ENCODE measurements around the gene INCENP. TPM values are rescaled to one million over a fixed set of nuclear protein-coding genes. Genes with fewer than 3 reads are reported as not detected.
A peak's percentile ranks its signal among the peaks of the same experiment; 100 is the strongest.
"Not testable (repeated sequence)": the region's sequence is repeated elsewhere in the genome, so short reads cannot be mapped to it uniquely, and the experiment has no call there.

The INCENP gene
- total RNA-seq, 1 experiment from 2014 or later = 154 TPM

DNA sequence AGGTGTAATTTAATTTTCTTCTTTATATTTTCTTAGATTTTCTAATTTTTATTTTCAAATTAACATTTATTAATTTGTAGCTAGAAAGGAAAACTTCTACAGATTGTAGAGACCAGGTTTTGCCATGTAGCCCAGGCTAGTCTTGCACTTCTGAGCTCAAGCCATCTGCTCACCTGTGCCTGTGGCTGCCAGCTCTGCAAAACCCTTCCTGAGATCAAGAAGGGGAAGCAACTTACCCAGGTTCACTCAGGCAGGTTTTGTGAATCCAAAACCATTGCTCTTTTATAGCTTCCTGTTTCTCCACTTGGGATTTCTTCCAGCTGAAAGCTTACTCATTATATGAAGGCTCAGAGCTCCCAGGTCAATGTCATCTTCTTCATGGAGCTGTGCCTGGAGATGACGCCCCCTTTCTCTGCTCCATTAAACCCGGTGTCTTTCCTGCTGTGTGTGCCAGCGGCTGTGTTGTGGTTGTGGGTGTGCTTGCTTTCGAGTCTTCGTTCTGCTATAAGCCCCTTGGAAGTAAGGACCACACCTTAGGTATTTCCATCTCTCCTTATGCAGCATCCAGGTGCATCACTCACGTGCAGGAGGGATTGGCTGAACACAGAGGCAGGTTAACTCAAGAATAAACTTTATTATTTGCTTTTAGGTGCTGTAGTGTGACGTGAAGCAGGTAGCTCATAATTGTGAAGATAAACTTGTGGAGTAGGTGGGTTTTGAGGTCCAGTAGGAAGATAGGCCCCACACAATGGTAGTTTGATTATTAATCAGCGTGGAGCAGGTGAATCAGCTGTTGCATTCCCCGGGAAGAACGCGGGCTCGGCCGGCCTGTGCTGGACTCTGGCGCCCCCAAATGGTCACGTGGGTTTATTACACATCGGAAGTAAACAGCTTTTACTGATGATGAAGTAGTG, 42.2 kb upstream of the INCENP start:
- Histone ChIP-seq H3K4me3 (no peak overlapping the region), H3F3A (ENCODE audit: insufficient read depth, low read depth) (no peaks in the 10 kb centered on the region), H3K9me2 (ENCODE audit: insufficient read depth) (no peaks in the 10 kb centered on the region), H3K9me3 (ENCODE audit: insufficient read depth, low read depth) (no peaks in the 10 kb centered on the region; the same call in 1 of the 2 replicates), H3K4me1 (replicated peaks; ENCODE audit: insufficient read depth) (no peaks in the 10 kb centered on the region), H3K79me2 (ENCODE audit: low read depth) (no peaks in the 10 kb centered on the region), H2AFZ (no peak overlapping the region), H3K27me3 (ENCODE audit: insufficient read depth, low read depth) (no peaks in the 10 kb centered on the region), H3K4me2 (peak overlapping the region; percentile 48), H3K27ac (no peak overlapping the region), H4K20me1 (ENCODE audit: insufficient read depth) (no peaks in the 10 kb centered on the region), H3K36me3 (ENCODE audit: low read depth) (no peaks in the 10 kb centered on the region)
- no peak for TF ChIP-seq EZH2 (IDR thresholded peaks at IDR 0.05; ENCODE audit: low read depth)
- TF ChIP-seq, protein P1, sequence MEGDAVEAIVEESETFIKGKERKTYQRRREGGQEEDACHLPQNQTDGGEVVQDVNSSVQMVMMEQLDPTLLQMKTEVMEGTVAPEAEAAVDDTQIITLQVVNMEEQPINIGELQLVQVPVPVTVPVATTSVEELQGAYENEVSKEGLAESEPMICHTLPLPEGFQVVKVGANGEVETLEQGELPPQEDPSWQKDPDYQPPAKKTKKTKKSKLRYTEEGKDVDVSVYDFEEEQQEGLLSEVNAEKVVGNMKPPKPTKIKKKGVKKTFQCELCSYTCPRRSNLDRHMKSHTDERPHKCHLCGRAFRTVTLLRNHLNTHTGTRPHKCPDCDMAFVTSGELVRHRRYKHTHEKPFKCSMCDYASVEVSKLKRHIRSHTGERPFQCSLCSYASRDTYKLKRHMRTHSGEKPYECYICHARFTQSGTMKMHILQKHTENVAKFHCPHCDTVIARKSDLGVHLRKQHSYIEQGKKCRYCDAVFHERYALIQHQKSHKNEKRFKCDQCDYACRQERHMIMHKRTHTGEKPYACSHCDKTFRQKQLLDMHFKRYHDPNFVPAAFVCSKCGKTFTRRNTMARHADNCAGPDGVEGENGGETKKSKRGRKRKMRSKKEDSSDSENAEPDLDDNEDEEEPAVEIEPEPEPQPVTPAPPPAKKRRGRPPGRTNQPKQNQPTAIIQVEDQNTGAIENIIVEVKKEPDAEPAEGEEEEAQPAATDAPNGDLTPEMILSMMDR (conservative IDR thresholded peaks at IDR 0.05) = peak; percentile 98
- ChIA-PET POLR2A (ENCODE audit: unreplicated experiment) (interaction anchor here (0.6 kb wide), 1 partner anchor 27 kb away, joined by 3 read pairs; no protein-coding TSS in a partner anchor), CTCF (interaction anchor here (0.6 to 2.5 kb wide), 23 partner anchors 14 to 285 kb away, joined by 3 to 36 read pairs (median 5); no protein-coding TSS in a partner anchor)
- BruUV-seq (replicated peaks) = no TSS peak
- intact Hi-C loops (cut with micrococcal nuclease; ENCODE audit: unreplicated experiment) = loop anchor here (1.0 kb wide), 5 partner anchors 27 to 334 kb away; no protein-coding TSS in a partner anchor
- DNase-seq = peak; percentile 66 to 82

DNA sequence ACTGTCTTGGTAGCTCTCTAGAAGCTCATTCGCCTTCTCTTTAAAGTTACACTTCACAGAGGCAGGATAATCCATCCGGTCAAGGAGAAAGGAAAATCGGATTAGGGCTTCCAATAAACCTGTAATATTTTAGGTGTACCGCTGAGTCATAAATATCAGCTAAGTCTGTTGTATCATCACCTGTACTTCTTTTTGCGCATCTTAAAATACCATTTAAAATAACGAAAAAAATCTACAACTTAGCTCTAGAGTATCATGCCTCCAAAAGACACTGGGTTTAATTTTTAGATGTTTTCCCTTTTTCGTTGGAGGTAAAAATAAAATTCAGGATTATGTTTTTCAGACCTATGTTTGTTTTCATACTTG, 41.5 kb upstream of the INCENP start:
- Histone ChIP-seq H3K27ac (no peak overlapping the region), H3K4me2 (peak overlapping the region; percentile 48), H4K20me1 (ENCODE audit: insufficient read depth) (no peaks in the 10 kb centered on the region), H3K27me3 (ENCODE audit: insufficient read depth, low read depth) (no peaks in the 10 kb centered on the region), H3K9me3 (ENCODE audit: insufficient read depth, low read depth) (no peaks in the 10 kb centered on the region; the same call in 1 of the 2 replicates), H2AFZ (no peak overlapping the region), H3K9me2 (ENCODE audit: insufficient read depth) (no peaks in the 10 kb centered on the region), H3K4me1 (replicated peaks; ENCODE audit: insufficient read depth) (no peaks in the 10 kb centered on the region), H3F3A (ENCODE audit: insufficient read depth, low read depth) (no peaks in the 10 kb centered on the region), H3K4me3 (no peak overlapping the region), H3K36me3 (ENCODE audit: low read depth) (no peaks in the 10 kb centered on the region), H3K79me2 (ENCODE audit: low read depth) (no peaks in the 10 kb centered on the region)
- ChIA-PET CTCF (interaction anchor here (0.7 to 2.5 kb wide), 18 partner anchors 15 to 285 kb away, joined by 3 to 36 read pairs (median 5); no protein-coding TSS in a partner anchor), POLR2A (ENCODE audit: unreplicated experiment) (interaction anchor here (0.6 kb wide), 1 partner anchor 26 kb away, joined by 3 read pairs; no protein-coding TSS in a partner anchor)
- TF ChIP-seq, protein P1 (conservative IDR thresholded peaks at IDR 0.05) = peak; percentile 24; the same call in 1 of the 2 replicates
- TF ChIP-seq EZH2 (IDR thresholded peaks at IDR 0.05; ENCODE audit: low read depth) = no peak
- no TSS peak for BruUV-seq (replicated peaks)
- no peak for DNase-seq
- intact Hi-C loops (cut with micrococcal nuclease; ENCODE audit: unreplicated experiment) = loop anchor here (1.0 kb wide), 5 partner anchors 28 to 335 kb away; no protein-coding TSS in a partner anchor

DNA sequence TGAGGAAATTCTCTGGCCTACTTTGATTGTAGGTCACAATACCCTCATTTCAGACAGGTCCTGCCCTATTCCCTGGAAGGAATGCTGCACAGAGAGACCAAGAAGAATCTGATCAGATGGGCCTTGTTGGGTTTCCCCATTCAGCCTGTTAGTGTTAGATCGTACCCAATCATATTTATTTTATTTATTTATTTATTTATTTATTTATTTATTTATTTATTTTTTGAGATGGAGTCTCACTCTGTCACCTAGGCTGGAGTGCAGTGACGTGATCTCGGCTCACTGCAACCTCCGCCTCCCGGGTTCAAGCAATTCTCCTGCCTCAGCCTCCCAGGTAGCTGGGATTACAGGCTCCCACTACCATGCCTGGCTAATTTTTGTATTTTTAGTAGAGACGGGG, 39.0 kb upstream of the INCENP start:
- H2AFZ ChIP-seq; H3K4me3 ChIP-seq; H3K27me3 ChIP-seq (ENCODE audit: insufficient read depth, low read depth); H3K27ac ChIP-seq; H3F3A ChIP-seq (ENCODE audit: insufficient read depth, low read depth); H4K20me1 ChIP-seq (ENCODE audit: insufficient read depth); POLR2A ChIA-PET (ENCODE audit: unreplicated experiment); intact Hi-C loops (cut with micrococcal nuclease; ENCODE audit: unreplicated experiment); H3K4me2 ChIP-seq; H3K79me2 ChIP-seq (ENCODE audit: low read depth); BruUV-seq (replicated peaks); H3K36me3 ChIP-seq (ENCODE audit: low read depth); H3K9me2 ChIP-seq (ENCODE audit: insufficient read depth); H3K4me1 ChIP-seq (replicated peaks; ENCODE audit: insufficient read depth); DNase-seq: not testable (repeated sequence)
- CTCF ChIA-PET = interaction anchor here (0.5 to 1.0 kb wide), 2 partner anchors 23 to 214 kb away, joined by 4 to 5 read pairs; no protein-coding TSS in a partner anchor
- peaks cover 20% of the 10 kb centered on the region; the same call in 1 of the 2 replicates for H3K9me3 ChIP-seq (ENCODE audit: insufficient read depth, low read depth)

All from PC-9 (cell line).